Neural cell (in vitro differentiated cells): Measurements from ENCODE around the gene AFF3. TPM values are rescaled to one million over a fixed set of nuclear protein-coding genes. Genes with fewer than 3 reads are reported as not detected.

Experiments
- H2AFZ ChIP-seq: fragments of 200-600, 300-800 bp; sonication (generic), shearing (Covaris generic); 2 replicates; pipeline ENCODE4 v1.6.0; 2014; ENCODE audit warnings: low read depth, mild to moderate bottlenecking, antibody characterized with exemption, low read length, moderate library complexity
- H3F3A ChIP-seq: fragments of 200-600 bp; shearing (Covaris generic); 2 replicates; pipeline ENCODE4 v1.6.1; 2016; ENCODE audit warnings: mild to moderate bottlenecking, moderate library complexity, mixed read lengths, antibody characterized with exemption, low read length; ENCODE audit not compliant: insufficient read depth, poor library complexity, severe bottlenecking
- H3K27ac ChIP-seq: fragments of 200-600, 300-800 bp; sonication (generic), shearing (Covaris generic); 2 replicates; pipeline ENCODE4 v1.5.1; 2014; ENCODE audit warnings: mild to moderate bottlenecking, low read length, moderate library complexity
- H3K27me3 ChIP-seq: fragments of 300-800, 200-600 bp; sonication (generic), shearing (Covaris generic); 2 replicates; pipeline ENCODE4 v1.6.0; 2014; ENCODE audit warnings: mild to moderate bottlenecking, low read depth, low read length, moderate library complexity; ENCODE audit not compliant: insufficient read depth
- H3K36me3 ChIP-seq: fragments of 300-800, 200-600 bp; sonication (generic), shearing (Covaris generic); 2 replicates; pipeline ENCODE4 v1.5.1; 2014; ENCODE audit warnings: mild to moderate bottlenecking, antibody characterized with exemption, low read length, moderate library complexity; ENCODE audit not compliant: insufficient read depth
- H3K4me2 ChIP-seq: fragments of 300-800, 200-600 bp; sonication (generic), shearing (Covaris generic); 2 replicates; pipeline ENCODE4 v1.6.0; 2014; ENCODE audit warnings: mild to moderate bottlenecking, low read length
- H3K4me3 ChIP-seq: fragments of 300-800, 200-600 bp; sonication (generic), shearing (Covaris generic); 2 replicates; pipeline ENCODE4 v1.5.1; 2014; ENCODE audit warnings: mild to moderate bottlenecking, low read length, moderate library complexity
- H3K79me2 ChIP-seq: fragments of 200-600 bp; shearing (Covaris generic); replicated peaks from 2 replicates; pipeline ENCODE4 v1.6.0; 2014; ENCODE audit warnings: mild to moderate bottlenecking, low read length, moderate library complexity; ENCODE audit not compliant: insufficient read depth
- H3K9ac ChIP-seq: fragments of 300-800, 200-600 bp; sonication (generic), shearing (Covaris generic); 2 replicates; pipeline ENCODE4 v1.6.1; 2016; ENCODE audit warnings: mild to moderate bottlenecking, low read length, mixed read lengths
- H3K9me2 ChIP-seq: fragments of 200-600 bp; shearing (Covaris generic); 2 replicates; pipeline ENCODE4 v1.6.1; 2016; ENCODE audit warnings: mild to moderate bottlenecking, low read length, mixed read lengths; ENCODE audit not compliant: insufficient read depth
- H3K9me3 ChIP-seq: fragments of 200-600, 300-800 bp; sonication (generic), shearing (Covaris generic); 2 replicates; pipeline ENCODE4 v1.6.1; 2016; ENCODE audit warnings: mild to moderate bottlenecking, mixed run types, low read length, moderate library complexity, mixed read lengths
- H4K20me1 ChIP-seq: fragments of 200-600 bp; shearing (Covaris generic); 2 replicates; pipeline ENCODE4 v1.6.1; 2016; ENCODE audit warnings: mild to moderate bottlenecking, mixed run types; ENCODE audit not compliant: insufficient read depth
- EP300 ChIP-seq: fragments of 450-650 bp; conservative IDR thresholded peaks from 2 replicates; pipeline ENCODE4 v1.6.1; 2014; ENCODE audit warnings: antibody characterized with exemption, mild to moderate bottlenecking, moderate library complexity; ENCODE audit not compliant: poor library complexity, severe bottlenecking
- EZH2 ChIP-seq: fragments of 200-600, 300-800 bp; shearing (Covaris generic), sonication (generic); IDR thresholded peaks from 2 replicates; pipeline ENCODE4 v1.6.1; 2014; ENCODE audit warnings: antibody characterized with exemption, low read length, borderline replicate concordance, mild to moderate bottlenecking; ENCODE audit not compliant: insufficient read depth, poor library complexity, severe bottlenecking
- MXI1 ChIP-seq: fragments of 450-650 bp; conservative IDR thresholded peaks from 2 replicates; pipeline ENCODE4 v1.6.1; 2014; ENCODE audit warnings: antibody characterized with exemption, mild to moderate bottlenecking; ENCODE audit not compliant: poor library complexity, severe bottlenecking
- POLR2AphosphoS5 ChIP-seq: IDR thresholded peaks from 2 replicates; pipeline ENCODE4 v1.6.1; 2012
- RAD21 ChIP-seq: fragments of 450-650 bp; conservative IDR thresholded peaks from 2 replicates; pipeline ENCODE4 v1.6.1; 2014; ENCODE audit warnings: antibody characterized with exemption, mild to moderate bottlenecking, moderate library complexity
- SMC3 ChIP-seq: fragments of 450-650 bp; conservative IDR thresholded peaks from 2 replicates; pipeline ENCODE4 v1.6.1; 2014; ENCODE audit warnings: antibody characterized with exemption, mild to moderate bottlenecking, moderate library complexity; ENCODE audit not compliant: poor library complexity
- TAF1 ChIP-seq: IDR thresholded peaks from 2 replicates; pipeline ENCODE4 v1.6.1; 2012; ENCODE audit warnings: low read depth
- polyA plus RNA-seq: library from polyadenylated mRNA; depleted of rRNA; stranded (reverse); fragments of >200 nt; gene quantifications from 2 replicates; pipeline ENCODE4 v1.2.3, GENCODE V29; 2014
- TF ChIP-seq, protein P1 (sequence below): IDR thresholded peaks from 2 replicates; pipeline ENCODE4 v1.6.1; 2012; ENCODE audit warnings: borderline replicate concordance
- TF ChIP-seq, protein P2 (sequence below): fragments of 450-650 bp; IDR thresholded peaks from 2 replicates; pipeline ENCODE4 v1.5.1; 2014; ENCODE audit warnings: antibody characterized with exemption, mild to moderate bottlenecking, moderate library complexity; ENCODE audit not compliant: poor library complexity, severe bottlenecking

The AFF3 gene
- polyA plus RNA-seq, 1 donor from 2014 or later: 5.1 TPM

DNA sequence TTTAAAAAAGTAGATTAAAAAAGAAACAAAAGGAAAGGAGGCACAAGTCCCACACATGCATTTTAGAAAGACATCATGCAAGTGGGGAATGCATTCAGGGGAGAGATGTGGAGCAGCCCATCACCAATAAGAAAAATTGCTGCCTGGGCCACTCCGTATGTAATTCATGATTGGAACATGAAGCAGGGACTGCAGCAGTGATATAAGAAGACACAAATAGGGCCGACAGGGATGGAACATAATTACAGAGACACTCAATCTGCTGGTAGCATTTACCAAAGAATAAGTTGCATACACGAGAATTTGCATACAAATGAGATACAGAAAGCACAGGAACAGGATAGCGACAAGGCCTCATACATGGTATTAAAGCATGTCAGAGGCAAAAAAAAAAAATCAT, 6.5 kb upstream of the AFF3 start:
- no peaks in the 10 kb centered on the region for H3K36me3 ChIP-seq
- no peaks in the 10 kb centered on the region for H3K9me3 ChIP-seq
- no peak overlapping the region for H3K9ac ChIP-seq
- no peaks in the 10 kb centered on the region for H3K9me2 ChIP-seq
- H4K20me1 ChIP-seq: no peaks in the 10 kb centered on the region
- no peak overlapping the region for H3K4me2 ChIP-seq
- H2AFZ ChIP-seq: no peak overlapping the region
- no peaks in the 10 kb centered on the region for H3F3A ChIP-seq
- TF ChIP-seq EZH2 (no peak), EP300 (no peak), SMC3 (no peak), TAF1 (no peak), RAD21 (no peak), POLR2AphosphoS5 (no peak), MXI1 (no peak)
- TF ChIP-seq, protein P1, sequence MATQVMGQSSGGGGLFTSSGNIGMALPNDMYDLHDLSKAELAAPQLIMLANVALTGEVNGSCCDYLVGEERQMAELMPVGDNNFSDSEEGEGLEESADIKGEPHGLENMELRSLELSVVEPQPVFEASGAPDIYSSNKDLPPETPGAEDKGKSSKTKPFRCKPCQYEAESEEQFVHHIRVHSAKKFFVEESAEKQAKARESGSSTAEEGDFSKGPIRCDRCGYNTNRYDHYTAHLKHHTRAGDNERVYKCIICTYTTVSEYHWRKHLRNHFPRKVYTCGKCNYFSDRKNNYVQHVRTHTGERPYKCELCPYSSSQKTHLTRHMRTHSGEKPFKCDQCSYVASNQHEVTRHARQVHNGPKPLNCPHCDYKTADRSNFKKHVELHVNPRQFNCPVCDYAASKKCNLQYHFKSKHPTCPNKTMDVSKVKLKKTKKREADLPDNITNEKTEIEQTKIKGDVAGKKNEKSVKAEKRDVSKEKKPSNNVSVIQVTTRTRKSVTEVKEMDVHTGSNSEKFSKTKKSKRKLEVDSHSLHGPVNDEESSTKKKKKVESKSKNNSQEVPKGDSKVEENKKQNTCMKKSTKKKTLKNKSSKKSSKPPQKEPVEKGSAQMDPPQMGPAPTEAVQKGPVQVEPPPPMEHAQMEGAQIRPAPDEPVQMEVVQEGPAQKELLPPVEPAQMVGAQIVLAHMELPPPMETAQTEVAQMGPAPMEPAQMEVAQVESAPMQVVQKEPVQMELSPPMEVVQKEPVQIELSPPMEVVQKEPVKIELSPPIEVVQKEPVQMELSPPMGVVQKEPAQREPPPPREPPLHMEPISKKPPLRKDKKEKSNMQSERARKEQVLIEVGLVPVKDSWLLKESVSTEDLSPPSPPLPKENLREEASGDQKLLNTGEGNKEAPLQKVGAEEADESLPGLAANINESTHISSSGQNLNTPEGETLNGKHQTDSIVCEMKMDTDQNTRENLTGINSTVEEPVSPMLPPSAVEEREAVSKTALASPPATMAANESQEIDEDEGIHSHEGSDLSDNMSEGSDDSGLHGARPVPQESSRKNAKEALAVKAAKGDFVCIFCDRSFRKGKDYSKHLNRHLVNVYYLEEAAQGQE: no peak
- TF ChIP-seq, protein P2, sequence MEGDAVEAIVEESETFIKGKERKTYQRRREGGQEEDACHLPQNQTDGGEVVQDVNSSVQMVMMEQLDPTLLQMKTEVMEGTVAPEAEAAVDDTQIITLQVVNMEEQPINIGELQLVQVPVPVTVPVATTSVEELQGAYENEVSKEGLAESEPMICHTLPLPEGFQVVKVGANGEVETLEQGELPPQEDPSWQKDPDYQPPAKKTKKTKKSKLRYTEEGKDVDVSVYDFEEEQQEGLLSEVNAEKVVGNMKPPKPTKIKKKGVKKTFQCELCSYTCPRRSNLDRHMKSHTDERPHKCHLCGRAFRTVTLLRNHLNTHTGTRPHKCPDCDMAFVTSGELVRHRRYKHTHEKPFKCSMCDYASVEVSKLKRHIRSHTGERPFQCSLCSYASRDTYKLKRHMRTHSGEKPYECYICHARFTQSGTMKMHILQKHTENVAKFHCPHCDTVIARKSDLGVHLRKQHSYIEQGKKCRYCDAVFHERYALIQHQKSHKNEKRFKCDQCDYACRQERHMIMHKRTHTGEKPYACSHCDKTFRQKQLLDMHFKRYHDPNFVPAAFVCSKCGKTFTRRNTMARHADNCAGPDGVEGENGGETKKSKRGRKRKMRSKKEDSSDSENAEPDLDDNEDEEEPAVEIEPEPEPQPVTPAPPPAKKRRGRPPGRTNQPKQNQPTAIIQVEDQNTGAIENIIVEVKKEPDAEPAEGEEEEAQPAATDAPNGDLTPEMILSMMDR: no peak
- no peaks in the 10 kb centered on the region for H3K79me2 ChIP-seq
- H3K27me3 ChIP-seq: no peaks in the 10 kb centered on the region
- H3K4me3 ChIP-seq: no peak overlapping the region
- H3K27ac ChIP-seq: no peak overlapping the region

DNA sequence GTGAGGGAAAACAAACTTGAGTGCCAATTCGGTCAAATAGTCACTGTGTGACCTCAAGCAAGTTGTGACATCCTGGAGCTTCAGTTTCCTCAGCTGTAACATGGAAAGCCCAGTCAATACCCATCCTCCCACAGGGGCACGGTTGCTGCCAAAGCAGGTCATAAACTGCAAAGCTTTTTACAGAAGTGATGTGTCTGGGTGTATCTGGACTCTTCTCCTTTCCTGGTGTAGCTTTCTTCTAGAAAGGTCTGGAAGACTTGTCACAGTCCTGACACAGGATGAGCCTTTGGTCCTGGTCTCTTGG, 4.2 kb upstream of the AFF3 start:
- Histone ChIP-seq H3K9me2 (no peaks in the 10 kb centered on the region), H3F3A (no peaks in the 10 kb centered on the region), H3K27me3 (no peaks in the 10 kb centered on the region), H4K20me1 (no peaks in the 10 kb centered on the region), H3K36me3 (no peaks in the 10 kb centered on the region), H3K79me2 (no peaks in the 10 kb centered on the region), H3K4me2 (no peak overlapping the region), H3K4me3 (no peak overlapping the region), H3K27ac (no peak overlapping the region), H3K9me3 (no peaks in the 10 kb centered on the region), H2AFZ (no peak overlapping the region), H3K9ac (no peak overlapping the region)
- TF ChIP-seq EZH2 (no peak), EP300 (no peak), SMC3 (no peak), MXI1 (no peak), POLR2AphosphoS5 (no peak), RAD21 (no peak), TAF1 (no peak)
- TF ChIP-seq, protein P2: no peak
- TF ChIP-seq, protein P1: no peak
